HG03571 (cell line): ENCODE results near the gene NFAM1.

Experiments
- ATAC-seq: cut with Tn5 transposase; IDR thresholded peaks from one replicate; pipeline ENCODE4 v1.9.1; 2021; ENCODE audit not compliant: unreplicated experiment

NFAM1 gene

DNA sequence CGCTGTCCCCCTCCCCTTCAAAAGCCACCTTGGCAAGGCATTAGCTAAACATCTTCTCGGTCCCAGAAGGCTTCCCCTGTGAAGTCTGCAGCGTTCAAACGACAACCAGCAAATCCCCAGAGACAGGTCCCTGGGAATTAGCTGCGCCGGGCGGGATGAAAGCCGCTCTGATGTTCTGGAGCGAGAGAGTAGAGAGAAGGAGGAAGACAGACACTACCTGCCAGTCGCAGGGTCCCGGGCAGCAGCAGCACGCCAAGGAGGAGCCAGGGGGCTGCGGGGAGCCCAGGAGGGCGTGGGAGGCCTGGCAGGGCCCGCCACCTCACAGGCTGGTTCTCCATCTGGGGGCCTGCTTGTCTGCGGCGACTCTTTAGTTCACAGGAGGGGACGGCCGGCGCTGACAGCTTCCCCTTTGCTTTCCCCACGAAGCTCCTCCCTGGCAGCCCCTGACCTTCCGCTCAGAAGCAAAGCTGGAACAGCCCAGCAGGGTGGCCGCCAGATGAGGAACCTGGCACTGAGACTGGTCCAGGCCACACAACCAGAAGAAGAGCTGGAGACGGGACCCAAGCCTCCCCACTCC is at the start of gene NFAM1:
Gene NFAM1, minus strand, starts transcription at position 384 of the 577 bp plus-strand sequence. Its CDS starts 46 bp downstream, at position 338.
- ATAC-seq: no peak

DNA sequence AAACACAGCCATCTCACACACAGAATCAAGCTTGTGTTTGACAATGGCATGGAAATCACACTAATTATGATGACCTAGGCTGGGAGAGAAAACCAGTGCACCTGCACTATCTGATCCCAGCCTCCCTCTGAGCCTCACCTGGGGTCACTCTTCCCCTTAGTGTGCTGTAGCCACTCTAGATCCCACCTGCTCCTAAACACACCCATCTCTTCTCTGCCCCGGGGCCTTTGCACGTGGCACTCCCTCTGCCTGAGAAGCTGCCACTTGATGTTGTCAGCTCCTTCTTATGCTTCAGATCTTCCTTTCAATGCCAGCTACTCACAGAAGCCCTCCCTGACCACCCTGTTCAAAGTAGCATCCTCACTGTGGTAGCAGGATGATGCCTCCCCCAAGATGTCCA is 42.9 kb upstream of the NFAM1 start:
- ATAC-seq: no peak

DNA sequence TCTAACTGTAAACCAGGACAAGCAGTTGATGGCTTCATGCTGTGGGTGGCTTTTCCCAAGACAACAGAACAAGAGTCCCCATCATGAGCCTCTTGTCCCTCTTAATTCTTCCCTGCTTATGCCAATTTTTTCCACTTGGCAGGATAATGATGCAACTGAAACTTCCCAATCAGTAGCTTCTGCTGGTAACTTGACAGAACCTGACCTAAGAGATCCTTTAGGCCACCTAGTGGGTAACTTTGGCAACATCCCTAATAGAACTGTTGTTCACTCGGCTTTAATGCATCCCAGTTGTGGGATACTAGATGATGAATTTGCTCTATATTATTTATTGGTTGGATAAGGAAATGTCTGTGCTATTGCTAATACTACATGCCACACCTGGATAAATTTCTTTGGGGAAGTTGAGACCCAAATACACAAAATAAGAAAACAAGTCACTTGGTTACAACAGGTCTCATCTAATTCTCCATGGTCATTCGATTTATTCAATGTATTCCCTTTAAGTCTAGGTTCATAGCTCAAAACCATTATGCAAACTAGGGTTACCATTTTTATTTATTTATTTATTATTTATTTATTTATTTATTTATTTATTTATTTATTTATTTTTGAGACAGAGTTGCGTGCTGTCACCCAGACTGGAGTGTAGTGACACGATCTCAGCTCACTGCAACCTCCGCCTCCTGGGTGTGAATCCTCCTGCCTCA is 41.4 kb upstream of the NFAM1 start:
- no peak for ATAC-seq

- ATAC-seq: no peak
Observed at GRCh38 chr22:42472671-42473070, 40.5 kb upstream of the NFAM1 start.

DNA sequence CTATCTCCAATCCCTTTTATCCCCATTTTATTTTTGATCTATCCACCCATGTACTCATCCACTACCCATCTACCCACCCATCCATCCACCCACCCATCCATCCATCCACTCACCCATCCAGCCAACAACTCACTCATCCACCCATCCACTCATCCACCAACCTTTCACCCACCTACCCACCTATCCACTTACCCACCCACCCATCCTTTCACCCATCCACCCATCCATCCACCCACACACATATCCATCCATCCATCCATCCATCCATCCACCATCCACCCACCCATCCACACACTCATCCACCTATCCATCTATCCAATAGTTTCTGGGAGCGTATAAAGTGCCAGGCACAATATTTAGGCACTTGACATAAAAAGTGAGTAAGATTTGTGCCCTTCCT is 39.2 kb upstream of the NFAM1 start:
- no peak for ATAC-seq

- ATAC-seq: no peak
Observed at GRCh38 chr22:42470366-42471082, 38.3 kb upstream of the NFAM1 start.

DNA sequence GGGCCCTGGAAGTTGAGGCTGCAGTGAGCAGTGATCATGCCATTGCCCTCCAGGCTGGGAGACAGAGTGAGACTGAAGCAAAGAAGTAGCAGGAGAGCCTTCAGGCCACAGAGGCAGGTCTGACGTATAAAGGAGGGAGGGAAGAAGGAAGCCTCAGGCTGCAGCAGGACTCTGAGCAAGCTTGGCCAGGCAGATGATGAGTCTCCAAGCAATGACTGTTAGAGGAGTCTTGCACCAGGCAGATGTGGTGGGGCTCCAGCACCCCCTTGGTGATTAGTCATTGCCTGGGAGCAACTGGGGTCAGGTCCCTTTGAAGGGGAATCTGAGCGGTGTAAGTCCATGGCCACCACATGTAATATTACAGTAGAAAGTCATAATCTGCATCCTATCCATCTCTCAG is 36.6 kb upstream of the NFAM1 start:
- ATAC-seq: no peak

GRCh38 chr22:42462016-42462415 is 29.8 kb upstream of the NFAM1 start:
- no peak for ATAC-seq

- no peak for ATAC-seq
Observed at GRCh38 chr22:42461511-42461910, 29.3 kb upstream of the NFAM1 start.

DNA sequence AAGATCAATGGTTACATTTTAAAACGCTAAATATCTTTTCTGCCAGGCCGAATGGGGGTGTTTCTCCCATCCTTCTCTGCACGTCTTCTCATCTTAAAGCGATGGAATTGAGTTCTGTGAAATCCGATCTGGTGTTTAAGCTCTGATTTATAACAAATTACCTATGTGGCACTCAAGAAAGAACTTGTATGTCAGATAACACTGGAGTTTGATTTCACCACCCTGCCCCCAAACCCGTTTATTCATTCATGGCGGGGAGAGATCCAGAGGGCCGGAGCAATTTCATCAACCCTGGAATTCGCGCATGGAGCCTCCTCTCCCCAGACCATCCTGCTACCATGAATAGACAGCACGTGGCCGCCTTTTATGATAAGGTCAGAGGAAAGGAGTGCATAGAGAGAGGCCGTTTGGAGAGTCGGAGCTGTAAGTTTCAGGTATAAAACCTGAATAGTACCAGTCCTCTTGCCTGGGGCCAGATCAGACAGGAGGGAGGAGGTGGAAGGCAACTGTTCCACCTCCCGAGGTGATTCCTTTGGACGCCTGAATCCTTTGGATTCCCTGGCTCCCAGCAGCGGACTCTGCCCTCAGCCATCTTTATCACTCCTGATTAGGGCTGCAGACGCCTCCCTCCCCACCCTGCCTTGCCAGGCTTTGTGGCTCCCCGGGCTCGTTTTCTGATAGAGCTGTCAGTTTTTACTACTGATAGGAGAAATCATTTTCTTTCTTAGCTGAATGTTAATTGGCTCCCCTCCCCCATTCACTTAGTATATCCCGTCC is 27.3 kb upstream of the NFAM1 start:
- ATAC-seq: no peak

- no peak for ATAC-seq
Observed at GRCh38 chr22:42452916-42453315, 20.7 kb upstream of the NFAM1 start.

- ATAC-seq: no peak
Observed at GRCh38 chr22:42452456-42452855, 20.3 kb upstream of the NFAM1 start.

DNA sequence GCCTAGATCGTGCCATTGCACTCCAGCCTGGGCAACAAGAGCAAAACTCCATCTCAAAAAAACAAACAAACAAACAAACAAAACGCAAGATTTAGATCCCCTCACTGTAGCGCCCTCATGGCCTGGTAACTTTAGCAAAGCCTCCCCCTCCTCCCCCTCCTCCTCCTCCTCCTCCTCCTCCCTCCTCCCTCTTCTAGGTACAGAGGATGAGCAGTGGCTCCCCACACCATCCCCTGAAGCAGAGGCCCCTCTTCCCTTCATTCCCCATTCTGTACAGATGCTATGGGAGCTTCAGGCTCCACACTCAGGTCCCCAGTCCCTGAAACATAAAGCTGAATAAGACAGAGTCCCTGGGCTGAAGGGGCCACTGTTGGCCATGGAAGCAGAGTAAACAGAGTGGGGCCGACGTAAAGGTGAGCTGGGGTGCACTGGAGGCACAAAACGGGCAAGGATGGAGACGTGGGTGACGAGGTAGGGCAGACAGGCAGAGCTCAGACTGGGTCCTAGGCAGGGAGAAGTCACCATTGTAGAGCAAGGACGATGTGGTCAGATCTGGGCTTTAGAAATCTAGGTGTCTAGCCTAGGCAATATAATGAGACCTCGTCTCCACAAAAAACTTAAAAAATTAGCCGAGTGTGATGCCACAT is 19.4 kb upstream of the NFAM1 start:
- no peak for ATAC-seq

DNA sequence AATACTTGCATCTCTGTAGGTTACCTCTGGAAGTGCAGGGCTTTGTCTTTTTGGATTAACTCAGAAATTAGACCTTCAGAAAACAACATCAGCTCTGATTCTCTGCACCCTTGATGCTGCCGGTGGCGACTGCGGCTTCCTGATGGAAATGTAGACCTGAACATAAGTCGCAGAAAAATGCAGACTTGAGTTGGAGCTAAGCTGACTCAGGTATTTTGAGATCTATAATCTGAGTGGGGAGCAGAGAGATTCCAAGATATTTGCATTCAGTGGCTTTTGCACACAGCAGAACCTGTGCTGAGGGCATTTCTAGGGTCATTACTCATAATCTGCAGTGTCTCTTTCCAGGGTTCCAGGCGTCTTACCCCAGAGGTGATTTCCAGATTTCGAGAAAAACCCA is 18.7 kb upstream of the NFAM1 start:
- no peak for ATAC-seq

- ATAC-seq: no peak
Observed at GRCh38 chr22:42446151-42446550, 13.9 kb upstream of the NFAM1 start.

DNA sequence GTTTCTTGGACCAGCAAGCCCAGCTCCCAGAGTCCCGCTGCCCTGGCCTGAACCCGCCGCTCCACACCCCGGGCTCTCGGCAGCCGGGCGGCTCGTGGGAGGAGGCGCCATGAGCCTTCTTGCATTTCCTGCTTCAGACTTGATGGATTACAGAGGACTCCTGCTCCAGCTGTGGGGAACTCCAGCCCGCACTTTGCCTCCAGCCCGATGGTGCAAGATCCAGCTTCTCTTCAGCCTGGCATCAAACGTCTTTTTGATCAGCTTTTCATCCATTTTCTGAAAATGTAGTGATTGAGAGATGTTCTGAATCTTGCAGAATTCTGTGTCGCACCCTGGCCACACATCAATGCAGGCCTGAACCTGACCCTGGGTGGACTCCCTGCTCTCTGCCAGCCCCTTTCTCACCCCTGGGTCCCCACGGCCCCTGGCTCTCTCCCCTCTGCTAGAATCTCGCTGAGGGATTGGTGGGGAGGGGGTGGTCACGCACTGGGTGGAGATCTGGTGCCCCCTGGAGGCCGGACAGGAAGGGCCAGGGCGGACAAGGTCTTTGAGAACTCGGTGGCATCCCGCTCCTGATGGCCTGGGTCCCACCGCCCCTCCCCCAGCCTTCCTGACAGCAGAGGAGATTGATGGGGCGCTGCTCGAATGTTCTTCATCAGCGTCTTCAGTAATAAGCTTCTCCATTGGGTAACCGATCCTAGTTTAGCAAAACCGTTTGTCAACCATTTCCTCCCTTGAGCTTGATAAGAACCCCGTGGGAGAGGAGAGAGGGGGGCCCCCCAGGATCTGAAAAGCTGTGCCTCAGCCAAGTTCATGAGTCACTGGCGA is 12.1 kb upstream of the NFAM1 start:
- no peak for ATAC-seq

DNA sequence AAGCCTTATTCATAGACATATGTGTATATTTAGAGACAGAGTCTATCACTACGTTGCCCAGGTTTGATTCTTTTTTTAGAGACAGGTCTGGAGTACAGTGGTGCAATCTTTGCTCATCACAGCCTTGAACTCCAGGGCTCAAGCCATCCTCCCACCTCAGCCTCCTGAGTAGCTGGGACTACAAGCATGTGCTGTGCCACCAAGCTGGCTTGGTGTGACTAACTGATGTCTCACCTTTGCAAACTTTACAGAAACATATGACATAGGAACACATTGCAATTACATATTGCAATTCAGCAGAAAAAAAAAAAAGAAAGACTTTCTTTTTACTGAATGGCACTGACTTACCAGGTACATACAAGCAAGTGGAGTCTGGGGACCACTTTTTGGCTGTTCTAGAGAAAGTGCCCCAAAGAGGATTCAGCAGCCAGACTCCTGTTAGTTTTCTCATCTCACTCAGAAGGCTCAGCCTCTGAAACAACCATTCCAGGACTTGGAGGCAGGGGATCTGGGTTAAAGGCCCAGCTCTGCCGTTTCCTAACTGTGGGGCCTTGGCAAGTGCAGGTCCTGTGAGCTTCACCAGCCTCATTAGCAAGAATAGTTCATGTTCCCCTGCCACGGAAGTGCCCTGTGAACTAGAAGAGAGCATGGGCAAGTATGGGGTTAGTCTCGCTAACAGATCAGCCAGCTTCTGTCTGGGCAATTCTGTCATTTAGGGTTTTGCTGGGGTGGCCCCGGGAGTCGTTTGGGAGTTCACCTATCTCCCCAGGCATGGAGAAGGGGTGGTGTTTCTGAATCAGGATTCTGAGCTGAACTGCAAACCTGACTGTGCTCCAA is 11.3 kb upstream of the NFAM1 start:
- ATAC-seq: no peak

DNA sequence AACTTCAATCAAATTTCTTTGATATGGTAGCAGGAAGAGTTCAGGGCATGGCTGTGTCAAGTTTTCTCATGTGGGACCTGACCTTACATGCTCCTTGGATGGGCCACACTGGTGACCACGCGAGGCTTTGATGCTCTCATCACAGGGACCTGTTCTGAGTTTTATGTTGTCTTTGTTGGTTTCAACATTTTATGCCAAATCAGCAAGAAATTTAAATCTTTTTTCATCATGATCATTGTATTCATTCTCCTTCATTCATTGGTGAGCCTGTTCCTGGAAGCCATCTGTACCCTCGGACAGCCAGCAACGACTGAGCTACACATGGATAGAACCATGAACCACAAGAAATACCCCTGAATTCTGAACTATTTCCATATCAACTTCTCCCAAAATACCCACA is 10.5 kb upstream of the NFAM1 start:
- no peak for ATAC-seq

- ATAC-seq: no peak
Observed at GRCh38 chr22:42440728-42441127, 8.5 kb upstream of the NFAM1 start.
